Liver (tissue), 9 donors: Measurements from ENCODE around the gene IL17REL. TPM values are rescaled to one million over a fixed set of nuclear protein-coding genes. Genes with fewer than 3 reads are reported as not detected.

Source experiments
- DNase-seq: peaks from one replicate; pipeline ENCODE4 v3.0.0-alpha.2; 2017; ENCODE audit warnings: low spot score
- H3K27ac ChIP-seq, 2 donors: one replicate each; pipeline ENCODE4 v1.7.0; 2013; ENCODE audit warnings: inconsistent platforms in 2 of 2, low read length in 2 of 2, control low read depth in 1 of 2, low read depth in 1 of 2, mild to moderate bottlenecking in 1 of 2
- H3K27me3 ChIP-seq, 4 donors: one replicate each; pipeline versions ENCODE4 v1.6.1 to v1.7.0; 2013; ENCODE audit warnings: low read length in 3 of 4, inconsistent platforms in 1 of 4, mild to moderate bottlenecking in 1 of 4, moderate library complexity in 1 of 4; ENCODE audit not compliant: control insufficient read depth in 4 of 4, insufficient read depth in 4 of 4
- H3K36me3 ChIP-seq, 4 donors: one replicate each; pipeline versions ENCODE4 v1.6.1 to v1.7.0; 2013; ENCODE audit warnings: low read length in 3 of 4, mild to moderate bottlenecking in 3 of 4, low read depth in 1 of 4, moderate library complexity in 1 of 4; ENCODE audit not compliant: control insufficient read depth in 4 of 4, insufficient read depth in 3 of 4
- H3K4me1 ChIP-seq, 4 donors: one replicate each; pipeline versions ENCODE4 v1.6.1 to v1.7.0; 2013; ENCODE audit warnings: low read length in 3 of 4, mild to moderate bottlenecking in 3 of 4, moderate library complexity in 1 of 4; ENCODE audit not compliant: control insufficient read depth in 4 of 4, insufficient read depth in 4 of 4
- H3K4me3 ChIP-seq, 3 donors: one replicate each; pipeline versions ENCODE4 v1.6.1 to v1.7.0; 2013; ENCODE audit warnings: low read length in 3 of 3, control low read depth in 1 of 3, low read depth in 1 of 3, mild to moderate bottlenecking in 1 of 3
- H3K9ac ChIP-seq, 2 donors: one replicate each; pipeline ENCODE4 v1.7.0; 2013; ENCODE audit warnings: low read length in 2 of 2, mild to moderate bottlenecking in 2 of 2, moderate library complexity in 2 of 2, control low read depth in 1 of 2, low read depth in 1 of 2
- H3K9me3 ChIP-seq, 4 donors: one replicate each; pipeline versions ENCODE4 v1.6.1 to v1.7.0; 2013; ENCODE audit warnings: low read length in 3 of 4; ENCODE audit not compliant: control insufficient read depth in 4 of 4
- ATF3 ChIP-seq: IDR thresholded peaks from 2 replicates; pipeline ENCODE4 v1.6.1; 2016; ENCODE audit warnings: antibody characterized with exemption
- CTCF ChIP-seq: fragments of 150-350 bp; IDR thresholded peaks from 2 replicates; pipeline ENCODE4 v1.5.1; 2017; ENCODE audit warnings: improper control_type of control experiment, low read depth, low read length; ENCODE audit not compliant: missing input control
- FOXA1 ChIP-seq: IDR thresholded peaks from 2 replicates; pipeline ENCODE4 v1.6.1; 2016; ENCODE audit warnings: antibody characterized with exemption
- FOXA2 ChIP-seq: IDR thresholded peaks from 2 replicates; pipeline ENCODE4 v1.6.1; 2016; ENCODE audit warnings: antibody characterized with exemption
- GABPA ChIP-seq, 2 donors: IDR thresholded peaks in 1 of 2; conservative IDR thresholded peaks in 1 of 2; 2 replicates each; pipeline ENCODE4 v1.6.1; 2016; ENCODE audit warnings: antibody characterized with exemption in 2 of 2, mild to moderate bottlenecking in 1 of 2, moderate library complexity in 1 of 2
- HNF4A ChIP-seq, 2 donors: conservative IDR thresholded peaks; 2 replicates each; pipeline ENCODE4 v1.6.1; 2016; ENCODE audit warnings: antibody characterized with exemption in 2 of 2, mild to moderate bottlenecking in 2 of 2
- HNF4G ChIP-seq: IDR thresholded peaks from 2 replicates; pipeline ENCODE4 v1.6.1; 2016; ENCODE audit warnings: antibody characterized with exemption
- JUND ChIP-seq, 2 donors: IDR thresholded peaks; 2 replicates each; pipeline ENCODE4 v1.6.1; 2016; ENCODE audit warnings: antibody characterized with exemption in 2 of 2
- MAX ChIP-seq: IDR thresholded peaks from 2 replicates; pipeline ENCODE4 v1.6.1; 2016; ENCODE audit warnings: antibody characterized with exemption
- NR2F2 ChIP-seq: IDR thresholded peaks from 2 replicates; pipeline ENCODE4 v1.6.1; 2016; ENCODE audit warnings: antibody characterized with exemption
- RAD21 ChIP-seq, 2 donors: IDR thresholded peaks; 2 replicates each; pipeline ENCODE4 v1.6.1; 2016; ENCODE audit warnings: antibody characterized with exemption in 2 of 2, mild to moderate bottlenecking in 2 of 2
- RXRA ChIP-seq, 2 donors: IDR thresholded peaks; 2 replicates each; pipeline ENCODE4 v1.6.1; 2017 to 2018; ENCODE audit warnings: antibody characterized with exemption in 2 of 2, mild to moderate bottlenecking in 1 of 2
- SP1 ChIP-seq: IDR thresholded peaks from 2 replicates; pipeline ENCODE4 v1.6.1; 2018; ENCODE audit warnings: antibody characterized with exemption, mild to moderate bottlenecking
- TAF1 ChIP-seq: conservative IDR thresholded peaks from 2 replicates; pipeline ENCODE4 v1.6.1; 2016; ENCODE audit warnings: antibody characterized with exemption, mild to moderate bottlenecking
- YY1 ChIP-seq: IDR thresholded peaks from 2 replicates; pipeline ENCODE4 v1.6.1; 2016; ENCODE audit warnings: antibody characterized with exemption, mild to moderate bottlenecking
- ZBTB33 ChIP-seq: IDR thresholded peaks from 2 replicates; pipeline ENCODE4 v1.6.1; 2016; ENCODE audit warnings: antibody characterized with exemption
- WGBS: extraction: QIAGEN DNeasy Blood & Tissue Kit; methylation state at CpG from one replicate; pipeline ENCODE4 v1.1.7; 2013; 5-methylcytosine and 5-hydroxymethylcytosine counted together
- polyA plus RNA-seq, 2 donors: library from polyadenylated mRNA; stranded (reverse) in 1 of 2; unstranded in 1 of 2; fragments of 200-250 nt in 1 of 2; fragments of >200 nt in 1 of 2; fragmentation: Nextera tagmentation in 1 of 2; extraction: Ambion mirVana in 1 of 2; gene quantifications; one replicate each; pipeline versions ENCODE4 v1.2.1 to v1.2.3, GENCODE V29; 2013 to 2015
- total RNA-seq, 2 donors: library from RNA; depleted of rRNA; stranded (reverse); fragments of >200 nt; gene quantifications; one replicate each; pipeline ENCODE4 v1.2.3, GENCODE V29; 2014
- donor health status: healthy.
- donor health status: healthy.
- donor health status: healthy.
- donor health status: healthy.
- donor health status: healthy.

IL17REL gene
- total and polyA plus RNA-seq, 4 donors, result under 0.01 TPM; not detected in 3

GRCh38 chr22:50027639-50028537 is 15.3 kb upstream of the IL17REL start:
- Histone ChIP-seq H3K36me3 (no peaks in the 10 kb centered on the region), H3K9me3 (no peaks in the 10 kb centered on the region), H3K27me3 (no peaks in the 10 kb centered on the region), H3K4me3 (no peak overlapping the region), H3K9ac (no peak overlapping the region), H3K27ac (no peak overlapping the region), H3K4me1 (peaks cover 0 to 7% (median 0%) of the 10 kb centered on the region in 4 donors)
- no peak for DNase-seq
- 73% methylated on average over 42 of the region's 42 CpGs for WGBS
- TF ChIP-seq ATF3 (no peak), RAD21 (IDR thresholded peaks at IDR 0.05) (no peak), HNF4G (no peak)

GRCh38 chr22:50025993-50026392 is 13.4 kb upstream of the IL17REL start:
- H3K9ac ChIP-seq, result no peak overlapping the region
- WGBS, result 78% methylated on average over 13 of the region's 13 CpGs
- no peak for TF ChIP-seq MAX
- no peak for TF ChIP-seq FOXA2
- TF ChIP-seq GABPA (IDR thresholded peaks at IDR 0.05 in 1 of 2, conservative IDR thresholded peaks at IDR 0.05 in 1 of 2), result no peak
- no peak for TF ChIP-seq YY1
- no peak for TF ChIP-seq FOXA1
- TF ChIP-seq SP1, result no peak
- no peak for TF ChIP-seq RXRA (IDR thresholded peaks at IDR 0.05)
- no peak for TF ChIP-seq NR2F2
- TF ChIP-seq TAF1, result no peak
- no peak for TF ChIP-seq CTCF
- no peak for TF ChIP-seq HNF4G
- no peak for TF ChIP-seq HNF4A (conservative IDR thresholded peaks at IDR 0.05)
- TF ChIP-seq RAD21 (IDR thresholded peaks at IDR 0.05), result no peak
- no peak for TF ChIP-seq ZBTB33
- no peak for TF ChIP-seq JUND (IDR thresholded peaks at IDR 0.05)

More at GRCh38 chr22:50025993-50026392, 13.4 kb upstream of the IL17REL start:
- Histone ChIP-seq H3K9me3 (no peaks in the 10 kb centered on the region), H3K27ac (no peak overlapping the region), H3K36me3 (no peaks in the 10 kb centered on the region), H3K27me3 (no peaks in the 10 kb centered on the region), H3K4me3 (no peak overlapping the region), H3K4me1 (peaks cover 0 to 7% (median 0%) of the 10 kb centered on the region in 4 donors)
- no peak for DNase-seq
